GM18858 (cell line): Measurements from ENCODE around the gene ADRB1.

Source experiments
- ATAC-seq: cut with Tn5 transposase; IDR thresholded peaks from one replicate; pipeline ENCODE4 v1.9.1; 2021; ENCODE audit not compliant: unreplicated experiment

ADRB1 gene

DNA sequence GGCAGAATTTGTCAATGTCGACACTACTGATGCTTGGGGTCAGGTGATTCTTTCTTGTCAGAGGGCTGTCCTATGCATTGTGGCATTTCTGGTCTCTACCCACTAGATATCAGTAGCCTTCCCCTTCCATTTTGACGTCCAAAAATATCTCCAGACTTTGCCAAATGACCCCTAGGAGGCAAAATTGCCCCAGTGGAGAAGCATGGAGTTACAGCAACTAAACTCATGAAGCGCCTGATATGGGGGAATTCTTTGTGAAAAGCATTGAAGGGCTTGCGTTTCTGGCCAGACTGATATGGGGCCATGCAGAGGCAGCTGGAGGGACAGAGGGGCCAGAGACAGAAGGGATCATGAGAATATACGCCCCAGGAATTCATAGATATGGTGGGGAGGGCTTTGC, 43.6 kb downstream of the ADRB1 start:
- ATAC-seq = no peak

DNA sequence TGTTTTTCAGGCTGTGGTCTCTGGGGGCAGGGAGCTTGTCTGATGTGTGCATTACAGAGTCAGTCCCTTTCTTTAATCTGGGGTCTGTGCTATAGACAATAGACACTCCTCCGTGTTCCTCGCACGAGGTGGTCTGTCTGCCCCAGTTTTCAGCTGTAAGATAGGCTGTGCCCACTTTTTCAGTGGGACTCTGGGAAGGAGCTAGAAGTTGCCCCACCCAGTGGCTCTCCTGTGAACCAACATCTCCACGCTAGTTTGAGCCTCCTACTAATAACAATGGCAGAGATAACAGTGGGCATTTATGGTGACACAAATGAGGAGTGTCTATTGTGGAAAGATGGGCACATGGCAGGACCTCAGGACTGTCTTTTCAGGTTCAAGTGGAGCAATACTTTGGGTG, 44.0 kb downstream of the ADRB1 start:
- no peak for ATAC-seq

DNA sequence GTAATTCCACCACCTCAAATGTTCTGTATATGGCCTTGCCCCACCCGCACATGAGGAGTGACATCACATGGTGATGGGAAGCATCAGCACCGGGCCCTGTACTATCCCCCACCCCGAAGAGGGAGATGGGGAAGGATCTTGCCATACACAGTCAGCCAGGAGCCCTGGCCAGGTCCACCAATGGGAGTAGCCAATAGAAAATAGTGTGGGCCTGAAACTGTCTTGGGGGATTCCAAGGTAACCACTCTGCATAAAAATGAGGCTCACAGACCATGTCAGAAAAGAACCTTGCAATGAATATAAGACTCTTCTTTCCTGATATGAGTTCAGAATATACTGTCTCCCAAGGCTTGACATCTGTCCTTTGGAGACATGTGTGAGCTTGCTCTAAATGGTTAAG, 51.1 kb downstream of the ADRB1 start:
- ATAC-seq = no peak

DNA sequence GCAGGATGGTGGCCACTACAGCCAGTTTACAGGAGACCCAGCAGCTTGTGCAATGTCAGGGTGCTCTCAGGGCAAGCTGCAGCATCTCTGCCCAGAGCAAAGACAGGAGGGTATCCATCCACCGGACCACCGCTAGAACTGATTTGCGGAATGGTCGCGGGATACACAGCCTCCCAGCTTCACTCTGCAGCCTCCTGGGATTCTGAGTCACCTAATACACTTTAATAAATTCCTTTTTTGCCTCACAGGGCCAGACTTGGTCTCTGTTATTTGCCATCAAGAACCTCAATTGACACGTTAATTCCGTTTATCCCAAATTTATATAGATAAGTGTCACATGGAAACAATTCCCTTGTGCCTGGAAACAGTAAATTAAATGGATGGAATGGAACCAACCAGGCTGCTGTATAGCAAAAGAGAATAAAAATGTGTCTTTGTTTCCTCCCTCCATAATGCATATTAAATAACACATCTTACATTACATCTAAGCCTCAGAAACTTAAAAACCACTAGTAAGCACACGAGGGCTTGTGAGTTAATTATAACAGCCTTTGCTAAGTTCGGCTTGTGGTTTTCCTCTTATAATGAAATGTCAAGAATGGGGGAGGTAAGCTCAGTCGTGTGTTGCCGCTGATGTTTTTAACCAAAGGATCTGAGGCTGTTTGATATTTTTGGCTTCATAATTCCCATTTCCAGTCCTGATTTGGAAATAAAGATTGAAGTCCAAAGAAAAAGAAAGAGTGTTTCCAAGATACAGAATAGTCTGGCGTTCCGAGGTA, 52.1 kb downstream of the ADRB1 start:
- peak; percentile 45 for ATAC-seq
